GM19395 (cell line): Measurements from ENCODE around the gene ESPN.
"Not testable (repeated sequence)": the region's sequence is repeated elsewhere in the genome, so short reads cannot be mapped to it uniquely, and the experiment has no call there.

Experiments
- ATAC-seq: cut with Tn5 transposase; IDR thresholded peaks from one replicate; pipeline ENCODE4 v1.9.1; 2021; ENCODE audit warnings: mild to moderate bottlenecking, moderate library complexity; ENCODE audit not compliant: unreplicated experiment

ESPN gene

GRCh38 chr1:6477039-6477820, 52.7 kb downstream of the ESPN start:
- ATAC-seq = no peak

- ATAC-seq = no peak
These were observed 57.2 kb downstream of the ESPN start for GRCh38 chr1:6481820-6482219.

- ATAC-seq = no peak
These were observed 58.6 kb downstream of the ESPN start for GRCh38 chr1:6483017-6483760.

- no peak for ATAC-seq
These were observed 59.2 kb downstream of the ESPN start for GRCh38 chr1:6483761-6484117.

GRCh38 chr1:6484826-6485167, 60.2 kb downstream of the ESPN start:
- ATAC-seq = no peak

GRCh38 chr1:6485168-6486101, 60.9 kb downstream of the ESPN start:
- no peak for ATAC-seq

GRCh38 chr1:6486433-6487011, 61.9 kb downstream of the ESPN start:
- no peak for ATAC-seq

- no peak for ATAC-seq
These were observed 63.4 kb downstream of the ESPN start for GRCh38 chr1:6487804-6488484.

- ATAC-seq = no peak
These were observed 64.2 kb downstream of the ESPN start for GRCh38 chr1:6488602-6489382.

- no peak for ATAC-seq
These were observed 64.8 kb downstream of the ESPN start for GRCh38 chr1:6489383-6489765.

GRCh38 chr1:6489799-6490180, 65.2 kb downstream of the ESPN start:
- peak; percentile 56 for ATAC-seq

- ATAC-seq = peak; percentile 42
These were observed 65.9 kb downstream of the ESPN start for GRCh38 chr1:6490181-6491080.

GRCh38 chr1:6491081-6491449, 66.5 kb downstream of the ESPN start:
- ATAC-seq = no peak

GRCh38 chr1:6491480-6491962, 66.9 kb downstream of the ESPN start, which contains the start of gene PLEKHG5:
Gene PLEKHG5 (minus strand): TSS chr1:6491667. CDS start chr1:6477571, 14,096 bp downstream.
- ATAC-seq = no peak

- ATAC-seq = no peak
These were observed 67.4 kb downstream of the ESPN start for GRCh38 chr1:6491966-6492365.

GRCh38 chr1:6493834-6494223, 69.3 kb downstream of the ESPN start:
- not testable (repeated sequence) for ATAC-seq

GRCh38 chr1:6494627-6495026, 70.1 kb downstream of the ESPN start:
- ATAC-seq = no peak

- no peak for ATAC-seq
These were observed 70.5 kb downstream of the ESPN start for GRCh38 chr1:6495041-6495441.
